Loucy (cell line): ENCODE data around the gene BEAN1.

Source experiments
- H2AFZ ChIP-seq: fragments of 200-600 bp; sonication (generic); 2 replicates; pipeline ENCODE4 v1.6.0; 2016; ENCODE audit warnings: antibody characterized with exemption, mild to moderate bottlenecking, low read length, moderate library complexity
- H3F3A ChIP-seq: fragments of 200-600 bp; 2 replicates; pipeline ENCODE4 v1.6.0; 2016; ENCODE audit warnings: antibody characterized with exemption, low read depth, mild to moderate bottlenecking
- H3K27me3 ChIP-seq: fragments of 200-600 bp; sonication (generic); 2 replicates; pipeline ENCODE4 v1.6.1; 2014; ENCODE audit warnings: low read length, mild to moderate bottlenecking; ENCODE audit not compliant: insufficient read depth, poor library complexity, severe bottlenecking
- H3K36me3 ChIP-seq: fragments of 200-600 bp; sonication (generic); 2 replicates; pipeline ENCODE4 v1.6.1; 2016; ENCODE audit warnings: low read length; ENCODE audit not compliant: insufficient read depth
- H3K4me1 ChIP-seq: fragments of 200-600 bp; sonication (generic); 2 replicates; pipeline ENCODE4 v1.5.1; 2014; ENCODE audit warnings: low read length, mild to moderate bottlenecking; ENCODE audit not compliant: insufficient read depth, poor library complexity, severe bottlenecking
- H3K4me2 ChIP-seq: fragments of 200-600 bp; sonication (generic); 2 replicates; pipeline ENCODE4 v1.6.0; 2014; ENCODE audit warnings: antibody characterized with exemption, low read length, low read depth, mild to moderate bottlenecking; ENCODE audit not compliant: poor library complexity, severe bottlenecking
- H3K4me3 ChIP-seq: fragments of 200-600 bp; sonication (generic); 2 replicates; pipeline ENCODE4 v1.5.1; 2014; ENCODE audit warnings: low read length, mild to moderate bottlenecking, mixed read lengths; ENCODE audit not compliant: poor library complexity, severe bottlenecking
- H3K79me2 ChIP-seq: fragments of 200-600 bp; sonication (generic); 2 replicates; pipeline ENCODE4 v1.6.1; 2014; ENCODE audit warnings: low read length; ENCODE audit not compliant: insufficient read depth
- H3K9ac ChIP-seq: fragments of 200-600 bp; sonication (generic); 2 replicates; pipeline ENCODE4 v1.6.0; 2014; ENCODE audit warnings: mild to moderate bottlenecking, low read depth, low read length, moderate library complexity; ENCODE audit not compliant: poor library complexity, severe bottlenecking
- H3K9me2 ChIP-seq: fragments of 200-600 bp; sonication (generic); replicated peaks from 2 replicates; pipeline ENCODE4 v1.6.1; 2016; ENCODE audit warnings: low read depth, low read length, mixed read lengths
- H3K9me3 ChIP-seq: fragments of 200-600 bp; sonication (generic); 2 replicates; pipeline ENCODE4 v1.6.1; 2014; ENCODE audit warnings: mild to moderate bottlenecking, antibody characterized with exemption, low read length, low read depth; ENCODE audit not compliant: insufficient read depth
- H4K20me1 ChIP-seq: fragments of 200-600 bp; sonication (generic); 2 replicates; pipeline ENCODE4 v1.6.0; 2014; ENCODE audit warnings: antibody characterized with exemption, low read length, mild to moderate bottlenecking; ENCODE audit not compliant: insufficient read depth, poor library complexity, severe bottlenecking
- EZH2phosphoT487 ChIP-seq: fragments of 200-600 bp; IDR thresholded peaks from 2 replicates; pipeline ENCODE4 v1.6.1; 2018; ENCODE audit warnings: antibody characterized with exemption, mild to moderate bottlenecking, moderate library complexity, borderline replicate concordance
- TF ChIP-seq, protein P1 (sequence below): fragments of 200-600 bp; sonication (generic); conservative IDR thresholded peaks from 2 replicates; pipeline ENCODE4 v1.5.1; 2014; ENCODE audit warnings: mild to moderate bottlenecking, antibody characterized with exemption, low read length

The BEAN1 gene

DNA sequence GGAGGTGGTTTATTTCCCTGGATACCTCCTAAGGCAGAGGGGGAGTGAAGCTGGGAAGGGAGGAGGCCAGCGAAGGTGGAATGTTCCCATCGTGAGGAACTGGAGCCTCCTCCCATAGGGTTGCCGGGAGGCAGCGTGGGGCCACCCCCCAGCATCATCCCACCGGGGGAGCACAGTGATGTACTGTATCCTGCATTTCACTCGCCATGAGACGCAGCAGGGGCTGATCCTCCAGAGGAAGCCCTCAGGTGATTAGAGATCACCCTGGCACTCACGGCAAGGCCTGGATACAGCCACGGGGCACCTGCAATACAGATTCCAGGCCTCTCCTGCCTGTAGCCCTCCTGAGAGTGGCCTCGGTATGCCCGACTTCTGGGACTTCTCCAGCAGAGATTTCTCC lies 25.5 kb upstream of the BEAN1 start:
- Histone ChIP-seq H3K4me1 (no peaks in the 10 kb centered on the region), H4K20me1 (no peaks in the 10 kb centered on the region), H3K9ac (no peak overlapping the region), H3K79me2 (no peaks in the 10 kb centered on the region), H3K4me3 (no peak overlapping the region), H3K27me3 (no peaks in the 10 kb centered on the region), H3K9me2 (no peaks in the 10 kb centered on the region), H3K36me3 (no peaks in the 10 kb centered on the region), H3F3A (no peaks in the 10 kb centered on the region), H3K4me2 (no peak overlapping the region), H2AFZ (no peak overlapping the region), H3K9me3 (no peaks in the 10 kb centered on the region)
- TF ChIP-seq, protein P1, sequence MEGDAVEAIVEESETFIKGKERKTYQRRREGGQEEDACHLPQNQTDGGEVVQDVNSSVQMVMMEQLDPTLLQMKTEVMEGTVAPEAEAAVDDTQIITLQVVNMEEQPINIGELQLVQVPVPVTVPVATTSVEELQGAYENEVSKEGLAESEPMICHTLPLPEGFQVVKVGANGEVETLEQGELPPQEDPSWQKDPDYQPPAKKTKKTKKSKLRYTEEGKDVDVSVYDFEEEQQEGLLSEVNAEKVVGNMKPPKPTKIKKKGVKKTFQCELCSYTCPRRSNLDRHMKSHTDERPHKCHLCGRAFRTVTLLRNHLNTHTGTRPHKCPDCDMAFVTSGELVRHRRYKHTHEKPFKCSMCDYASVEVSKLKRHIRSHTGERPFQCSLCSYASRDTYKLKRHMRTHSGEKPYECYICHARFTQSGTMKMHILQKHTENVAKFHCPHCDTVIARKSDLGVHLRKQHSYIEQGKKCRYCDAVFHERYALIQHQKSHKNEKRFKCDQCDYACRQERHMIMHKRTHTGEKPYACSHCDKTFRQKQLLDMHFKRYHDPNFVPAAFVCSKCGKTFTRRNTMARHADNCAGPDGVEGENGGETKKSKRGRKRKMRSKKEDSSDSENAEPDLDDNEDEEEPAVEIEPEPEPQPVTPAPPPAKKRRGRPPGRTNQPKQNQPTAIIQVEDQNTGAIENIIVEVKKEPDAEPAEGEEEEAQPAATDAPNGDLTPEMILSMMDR, result no peak
- no peak for TF ChIP-seq EZH2phosphoT487

DNA sequence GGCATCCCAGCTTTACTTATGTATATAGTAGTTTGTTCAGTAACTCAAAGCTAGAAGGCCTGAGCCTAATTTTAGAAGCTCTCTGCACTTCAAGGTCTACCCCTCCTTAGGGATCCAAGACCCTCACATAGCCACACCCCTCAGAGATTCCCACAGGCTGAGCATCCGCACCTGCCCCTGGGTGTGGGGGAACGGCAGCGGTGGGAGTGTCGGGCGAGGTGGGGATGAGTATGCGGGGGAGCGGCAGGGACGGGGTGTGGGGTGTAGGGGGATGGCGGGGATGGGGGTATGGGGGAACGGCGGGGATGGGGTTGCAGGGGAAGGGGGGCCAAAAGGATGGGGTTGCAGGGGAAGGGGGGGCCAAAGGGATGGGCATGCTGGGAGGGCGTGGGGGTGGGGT lies 24.9 kb upstream of the BEAN1 start:
- Histone ChIP-seq H3K4me3 (no peak overlapping the region), H3F3A (no peaks in the 10 kb centered on the region), H3K9ac (no peak overlapping the region), H3K4me1 (no peaks in the 10 kb centered on the region), H3K27me3 (no peaks in the 10 kb centered on the region), H3K36me3 (no peaks in the 10 kb centered on the region), H3K9me2 (no peaks in the 10 kb centered on the region), H3K4me2 (no peak overlapping the region), H3K79me2 (no peaks in the 10 kb centered on the region), H4K20me1 (no peaks in the 10 kb centered on the region), H2AFZ (no peak overlapping the region), H3K9me3 (no peaks in the 10 kb centered on the region)
- TF ChIP-seq, protein P1, result no peak
- no peak for TF ChIP-seq EZH2phosphoT487

DNA sequence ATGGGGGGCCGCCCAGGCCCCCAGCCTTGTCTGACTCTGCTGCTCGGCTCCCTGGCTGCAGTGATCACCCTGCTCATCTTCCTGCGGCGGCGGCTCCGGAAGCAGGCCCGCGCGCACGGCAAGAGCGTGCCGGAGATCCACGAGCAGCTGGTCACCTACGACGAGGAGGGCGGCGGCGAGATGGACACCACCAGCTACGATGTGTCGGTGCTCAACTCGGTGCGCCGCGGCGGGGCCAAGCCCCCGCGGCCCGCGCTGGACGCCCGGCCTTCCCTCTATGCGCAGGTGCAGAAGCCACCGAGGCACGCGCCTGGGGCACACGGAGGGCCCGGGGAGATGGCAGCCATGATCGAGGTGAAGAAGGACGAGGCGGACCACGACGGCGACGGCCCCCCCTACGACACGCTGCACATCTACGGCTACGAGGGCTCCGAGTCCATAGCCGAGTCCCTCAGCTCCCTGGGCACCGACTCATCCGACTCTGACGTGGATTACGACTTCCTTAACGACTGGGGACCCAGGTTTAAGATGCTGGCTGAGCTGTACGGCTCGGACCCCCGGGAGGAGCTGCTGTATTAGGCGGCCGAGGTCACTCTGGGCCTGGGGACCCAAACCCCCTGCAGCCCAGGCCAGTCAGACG lies 24.4 kb upstream of the BEAN1 start:
- Histone ChIP-seq H3K4me1 (no peaks in the 10 kb centered on the region), H3K4me3 (no peak overlapping the region), H3K9me2 (no peaks in the 10 kb centered on the region), H2AFZ (no peak overlapping the region), H3K36me3 (no peaks in the 10 kb centered on the region), H3F3A (no peaks in the 10 kb centered on the region), H3K27me3 (no peaks in the 10 kb centered on the region), H3K4me2 (no peak overlapping the region), H3K79me2 (no peaks in the 10 kb centered on the region), H3K9me3 (no peaks in the 10 kb centered on the region), H4K20me1 (no peaks in the 10 kb centered on the region), H3K9ac (no peak overlapping the region)
- TF ChIP-seq, protein P1, result no peak
- no peak for TF ChIP-seq EZH2phosphoT487
